H9 (cell line): ENCODE data around the gene SAMMSON. TPM values are rescaled to one million over a fixed set of nuclear protein-coding genes. Genes with fewer than 3 reads are reported as not detected.

Experiments
- DNase-seq: peaks from one replicate; pipeline ENCODE4 v3.0.0-alpha.2; 2017
- H2AFZ ChIP-seq: one replicate; pipeline ENCODE4 v1.6.1; 2013; ENCODE audit warnings: mild to moderate bottlenecking, low read length, control low read depth, moderate library complexity
- H2AK5ac ChIP-seq: 2 replicates; pipeline ENCODE4 v1.6.1; 2013; ENCODE audit warnings: low read length, control low read depth, mixed read lengths; ENCODE audit not compliant: insufficient read length
- H2BK120ac ChIP-seq: one replicate; pipeline ENCODE4 v1.6.1; 2013; ENCODE audit warnings: low read depth, mild to moderate bottlenecking, low read length, control low read depth, inconsistent platforms; ENCODE audit not compliant: poor library complexity, severe bottlenecking
- H2BK12ac ChIP-seq: 2 replicates; pipeline ENCODE4 v1.6.1; 2013; ENCODE audit warnings: low read length, control low read depth, mixed read lengths, low read depth; ENCODE audit not compliant: insufficient read length
- H2BK15ac ChIP-seq: 2 replicates; pipeline ENCODE4 v1.6.1; 2013; ENCODE audit warnings: low read depth, low read length, control low read depth
- H2BK20ac ChIP-seq: one replicate; pipeline ENCODE4 v1.6.1; 2013; ENCODE audit warnings: low read depth, mild to moderate bottlenecking, low read length, control low read depth, inconsistent platforms; ENCODE audit not compliant: poor library complexity, severe bottlenecking
- H2BK5ac ChIP-seq: 2 replicates; pipeline ENCODE4 v1.6.1; 2013; ENCODE audit warnings: low read length, control low read depth, mixed read lengths; ENCODE audit not compliant: insufficient read length
- H3K14ac ChIP-seq: 2 replicates; pipeline ENCODE4 v1.6.1; 2013; ENCODE audit warnings: low read length, control low read depth; ENCODE audit not compliant: insufficient read depth
- H3K18ac ChIP-seq: 2 replicates; pipeline ENCODE4 v1.6.1; 2013; ENCODE audit warnings: low read depth, mild to moderate bottlenecking, mixed read lengths, low read length, control low read depth; ENCODE audit not compliant: insufficient read length
- H3K23ac ChIP-seq: 2 replicates; pipeline ENCODE4 v1.6.1; 2013; ENCODE audit warnings: low read length, control low read depth, mixed read lengths, low read depth; ENCODE audit not compliant: insufficient read length
- H3K23me2 ChIP-seq: 2 replicates; pipeline ENCODE4 v1.6.1; 2013; ENCODE audit warnings: low read depth, mild to moderate bottlenecking, mixed read lengths, low read length, control low read depth; ENCODE audit not compliant: insufficient read length, poor library complexity, severe bottlenecking
- H3K27ac ChIP-seq: 2 replicates; pipeline ENCODE4 v1.5.1; 2013; ENCODE audit warnings: low read length, control low read depth, mixed read lengths, low read depth; ENCODE audit not compliant: insufficient read length
- H3K27me3 ChIP-seq: 2 replicates; pipeline ENCODE4 v1.6.1; 2013; ENCODE audit warnings: low read length, control low read depth, inconsistent platforms; ENCODE audit not compliant: insufficient read depth
- H3K4ac ChIP-seq: 2 replicates; pipeline ENCODE4 v1.6.1; 2013; ENCODE audit warnings: low read depth, mild to moderate bottlenecking, control low read depth, inconsistent platforms, low read length, moderate library complexity
- H3K4me1 ChIP-seq: 2 replicates; pipeline ENCODE4 v1.6.1; 2013; ENCODE audit warnings: low read length, control low read depth, inconsistent platforms; ENCODE audit not compliant: insufficient read depth
- H3K4me2 ChIP-seq: 2 replicates; pipeline ENCODE4 v1.6.1; 2013; ENCODE audit warnings: low read length, control low read depth, mixed read lengths; ENCODE audit not compliant: insufficient read length, insufficient read depth
- H3K56ac ChIP-seq: 2 replicates; pipeline ENCODE4 v1.6.1; 2013; ENCODE audit warnings: low read depth, mild to moderate bottlenecking, mixed read lengths, low read length, control low read depth; ENCODE audit not compliant: insufficient read length
- H3K79me1 ChIP-seq: 2 replicates; pipeline ENCODE4 v1.6.1; 2013; ENCODE audit warnings: low read depth, mild to moderate bottlenecking, moderate library complexity, low read length, control low read depth, inconsistent platforms; ENCODE audit not compliant: insufficient read depth, poor library complexity, severe bottlenecking
- H3K79me2 ChIP-seq: 2 replicates; pipeline ENCODE4 v1.6.1; 2013; ENCODE audit warnings: low read length, control low read depth, inconsistent platforms; ENCODE audit not compliant: insufficient read depth
- H3K9ac ChIP-seq: 2 replicates; pipeline ENCODE4 v1.6.1; 2013; ENCODE audit warnings: low read length, control low read depth, mixed read lengths; ENCODE audit not compliant: insufficient read length; ENCODE audit errors: extremely low read depth
- H3K9me3 ChIP-seq: one replicate; pipeline ENCODE4 v1.6.1; 2013; ENCODE audit warnings: low read depth, low read length, inconsistent platforms; ENCODE audit not compliant: control insufficient read depth
- H3T11ph ChIP-seq: one replicate; pipeline ENCODE4 v1.6.1; 2013; ENCODE audit warnings: mild to moderate bottlenecking, low read length, control low read depth, inconsistent platforms
- H4K20me1 ChIP-seq: one replicate; pipeline ENCODE4 v1.6.1; 2013; ENCODE audit not compliant: control insufficient read depth, insufficient read length, insufficient read depth
- H4K5ac ChIP-seq: 2 replicates; pipeline ENCODE4 v1.6.1; 2013; ENCODE audit warnings: low read depth, mild to moderate bottlenecking, mixed read lengths, low read length, control low read depth; ENCODE audit not compliant: insufficient read length
- H4K8ac ChIP-seq: replicated peaks from 2 replicates; pipeline ENCODE4 v1.6.1; 2013; ENCODE audit warnings: low read length, control low read depth, mixed read lengths, low read depth; ENCODE audit not compliant: insufficient read length
- H4K91ac ChIP-seq: 2 replicates; pipeline ENCODE4 v1.6.1; 2013; ENCODE audit warnings: low read depth, mild to moderate bottlenecking, moderate library complexity, mixed read lengths, low read length, control low read depth; ENCODE audit not compliant: insufficient read length
- H3K27ac Mint-ChIP-seq, 3 experiments: 2 replicates in 2 of 3; 3 replicates in 1 of 3; pipeline ENCODE4 v1.8.0; 2020 to 2021; ENCODE audit warnings: mixed read lengths in 3 of 3, mild to moderate bottlenecking in 1 of 3, moderate library complexity in 1 of 3
- H3K27me3 Mint-ChIP-seq: 2 replicates; pipeline ENCODE4 v1.8.0; 2021; ENCODE audit warnings: low read depth, mild to moderate bottlenecking, moderate library complexity, mixed read lengths
- H3K36me3 Mint-ChIP-seq, 3 experiments: 2 replicates in 2 of 3; 3 replicates in 1 of 3; pipeline ENCODE4 v1.8.0; 2020 to 2021; ENCODE audit warnings: low read depth in 3 of 3, mixed read lengths in 3 of 3; ENCODE audit not compliant: insufficient read depth in 1 of 3
- H3K4me1 Mint-ChIP-seq, 2 experiments: 2 replicates each; pipeline ENCODE4 v1.8.0; 2020; ENCODE audit warnings: mixed read lengths in 2 of 2
- H3K4me3 Mint-ChIP-seq, 2 experiments: 2 replicates in 1 of 2; 3 replicates in 1 of 2; pipeline ENCODE4 v1.8.0; 2020 to 2021; ENCODE audit warnings: mild to moderate bottlenecking in 2 of 2, mixed read lengths in 2 of 2, moderate library complexity in 1 of 2
- H3K9me3 Mint-ChIP-seq, 2 experiments: 2 replicates in 1 of 2; 3 replicates in 1 of 2; pipeline ENCODE4 v1.8.0; 2020; ENCODE audit warnings: mild to moderate bottlenecking in 2 of 2, mixed read lengths in 2 of 2, moderate library complexity in 1 of 2
- CTCF ChIP-seq: fragments of 200-600 bp; sonication (generic); conservative IDR thresholded peaks from 3 replicates; pipeline ENCODE4 v1.8.0; 2021; ENCODE audit warnings: antibody characterized with exemption, mild to moderate bottlenecking
- WGBS: extraction: QIAGEN DNeasy Blood & Tissue Kit; methylation state at CpG from one replicate; pipeline ENCODE4 v1.1.7; 2013; ENCODE audit warnings: missing lambda C conversion rate, low lambda C conversion rate, mixed read lengths; ENCODE audit not compliant: insufficient read length; ENCODE audit errors: extremely low coverage; 5-methylcytosine and 5-hydroxymethylcytosine counted together
- total RNA-seq: library from RNA; stranded (reverse); gene quantifications from 2 replicates; pipeline ENCODE4 v1.2.1, GENCODE V29; 2021

The SAMMSON gene
- total RNA-seq, 1 experiment from 2014 or later: not detected

- peaks cover 0 to 5% of the 10 kb centered on the region in 2 experiments; a peak in 2 of 4 replicates for H3K4me1 Mint-ChIP-seq
- no peaks in the 10 kb centered on the region for H3K4me1 ChIP-seq
- no peak for TF ChIP-seq CTCF
Measured at GRCh38 chr3:70119879-70120278, 120.3 kb downstream of the SAMMSON start.

More at GRCh38 chr3:70119879-70120278, 120.3 kb downstream of the SAMMSON start:
- no peak overlapping the region for H3K4me2 ChIP-seq
- no peak overlapping the region for H4K5ac ChIP-seq
- no peak for DNase-seq
- H3K14ac ChIP-seq: no peak overlapping the region
- H3K23me2 ChIP-seq: no peaks in the 10 kb centered on the region
- H3K9ac ChIP-seq: no peak overlapping the region
- H3K79me2 ChIP-seq: no peaks in the 10 kb centered on the region
- no peak overlapping the region for H2AFZ ChIP-seq
- no peak overlapping the region for H2BK12ac ChIP-seq
- no peak overlapping the region for H4K8ac ChIP-seq
- no peak overlapping the region for H3K27ac ChIP-seq
- H3K18ac ChIP-seq: no peak overlapping the region
- H2BK5ac ChIP-seq: no peak overlapping the region
- no CpG with 5 or more reads among the region's 2 CpGs for WGBS
- no peak overlapping the region for H2BK20ac ChIP-seq
- no peak overlapping the region for H2BK120ac ChIP-seq
- no peak overlapping the region for H3K23ac ChIP-seq
- no peak overlapping the region for H3K56ac ChIP-seq
- H2AK5ac ChIP-seq: no peak overlapping the region
- no peak overlapping the region for H3T11ph ChIP-seq
- no peak overlapping the region for H3K4ac ChIP-seq
- H3K4me3 Mint-ChIP-seq: no peak overlapping the region
- peaks cover 2 to 11% (median 7%) of the 10 kb centered on the region in 3 experiments; a peak in 3 of 7 replicates for H3K36me3 Mint-ChIP-seq
- peaks cover 7 to 8% of the 10 kb centered on the region in 2 experiments; a peak in 4 of 5 replicates for H3K9me3 Mint-ChIP-seq
- H3K9me3 ChIP-seq: no peaks in the 10 kb centered on the region
- H4K20me1 ChIP-seq: no peaks in the 10 kb centered on the region
- H2BK15ac ChIP-seq: no peak overlapping the region
- H3K27me3 Mint-ChIP-seq: no peaks in the 10 kb centered on the region
- H4K91ac ChIP-seq: no peak overlapping the region
- H3K27me3 ChIP-seq: no peaks in the 10 kb centered on the region
- no peaks in the 10 kb centered on the region for H3K79me1 ChIP-seq
- no peak overlapping the region for H3K27ac Mint-ChIP-seq
